Thyroid gland (tissue), 4 donors: ENCODE measurements around the gene ETV7. TPM values are rescaled to one million over a fixed set of nuclear protein-coding genes. Genes with fewer than 3 reads are reported as not detected.
"Not testable (repeated sequence)": the region's sequence is repeated elsewhere in the genome, so short reads cannot be mapped to it uniquely, and the experiment has no call there.

Source experiments
- DNase-seq, 2 donors: peaks; one replicate each; pipeline ENCODE4 v3.0.0-alpha.2; 2019
- H3K27ac ChIP-seq, 3 donors: fragments of 200-600 bp; sonication (generic); 1 replicate in 2 of 3; 2 replicates in 1 of 3; pipeline ENCODE4 v1.5.1; 2016 to 2019; ENCODE audit warnings: mild to moderate bottlenecking in 1 of 3, moderate library complexity in 1 of 3
- H3K27me3 ChIP-seq: fragments of 200-600 bp; sonication (generic); one replicate; pipeline ENCODE4 v1.5.1; 2019
- H3K36me3 ChIP-seq, 2 donors: fragments of 200-600 bp; sonication (generic); one replicate each; pipeline ENCODE4 v1.5.1; 2016 to 2019
- H3K4me1 ChIP-seq, 2 donors: fragments of 200-600 bp; sonication (generic); one replicate each; pipeline ENCODE4 v1.5.1; 2017 to 2019
- H3K4me3 ChIP-seq, 3 donors: fragments of 200-600 bp; sonication (generic); replicated peaks in 1 of 3; 1 replicate in 2 of 3; 2 replicates in 1 of 3; pipeline ENCODE4 v1.5.1; 2016; ENCODE audit warnings: mild to moderate bottlenecking in 1 of 3
- H3K9me3 ChIP-seq: fragments of 200-600 bp; sonication (generic); one replicate; pipeline ENCODE4 v1.5.1; 2017
- POLR2A ChIP-seq, 2 donors: fragments of 450-650 bp; IDR thresholded peaks; one replicate each; pipeline ENCODE4 v1.6.1; 2017; ENCODE audit warnings: antibody characterized with exemption in 2 of 2, mild to moderate bottlenecking in 2 of 2, moderate library complexity in 1 of 2
- WGBS, 2 donors: methylation state at CpG; one replicate each; pipeline ENCODE4 v1.1.5; 2017; 5-methylcytosine and 5-hydroxymethylcytosine counted together
- intact Hi-C: fragments of 100-400 bp; cut with DNase I; formaldehyde crosslinking; loops from one replicate; pipeline ENCODE4 v1.15.1; 2023
- total RNA-seq, 4 donors: library from RNA; depleted of rRNA; stranded (reverse); fragments of >200 nt; gene quantifications; one replicate each; pipeline ENCODE4 v1.2.3, GENCODE V29; 2016
- TF ChIP-seq, protein P1 (sequence below), 6 experiments: fragments of 200-600 bp in 3 of 6; fragments of 450-650 bp in 3 of 6; sonication (generic) in 3 of 6; IDR thresholded peaks; one replicate each; pipeline ENCODE4 v1.5.1; 2016 to 2019; ENCODE audit warnings: antibody characterized with exemption in 6 of 6, mild to moderate bottlenecking in 2 of 6, inconsistent platforms in 1 of 6, moderate library complexity in 1 of 6

ETV7 gene
- total RNA-seq, 4 donors from 2014 or later: 1.4 TPM; not detected in 3

GRCh38 chr6:36340306-36340617 lies 47.2 kb downstream of the ETV7 start:
- Histone ChIP-seq H3K4me3 (no peak overlapping the region), H3K27me3 (no peaks in the 10 kb centered on the region), H3K27ac (no peak overlapping the region), H3K9me3 (no peaks in the 10 kb centered on the region), H3K36me3 (no peaks in the 10 kb centered on the region), H3K4me1 (peaks cover 5 to 6% of the 10 kb centered on the region in 2 donors)
- no peak for TF ChIP-seq POLR2A (IDR thresholded peaks at IDR 0.05)
- TF ChIP-seq, protein P1, sequence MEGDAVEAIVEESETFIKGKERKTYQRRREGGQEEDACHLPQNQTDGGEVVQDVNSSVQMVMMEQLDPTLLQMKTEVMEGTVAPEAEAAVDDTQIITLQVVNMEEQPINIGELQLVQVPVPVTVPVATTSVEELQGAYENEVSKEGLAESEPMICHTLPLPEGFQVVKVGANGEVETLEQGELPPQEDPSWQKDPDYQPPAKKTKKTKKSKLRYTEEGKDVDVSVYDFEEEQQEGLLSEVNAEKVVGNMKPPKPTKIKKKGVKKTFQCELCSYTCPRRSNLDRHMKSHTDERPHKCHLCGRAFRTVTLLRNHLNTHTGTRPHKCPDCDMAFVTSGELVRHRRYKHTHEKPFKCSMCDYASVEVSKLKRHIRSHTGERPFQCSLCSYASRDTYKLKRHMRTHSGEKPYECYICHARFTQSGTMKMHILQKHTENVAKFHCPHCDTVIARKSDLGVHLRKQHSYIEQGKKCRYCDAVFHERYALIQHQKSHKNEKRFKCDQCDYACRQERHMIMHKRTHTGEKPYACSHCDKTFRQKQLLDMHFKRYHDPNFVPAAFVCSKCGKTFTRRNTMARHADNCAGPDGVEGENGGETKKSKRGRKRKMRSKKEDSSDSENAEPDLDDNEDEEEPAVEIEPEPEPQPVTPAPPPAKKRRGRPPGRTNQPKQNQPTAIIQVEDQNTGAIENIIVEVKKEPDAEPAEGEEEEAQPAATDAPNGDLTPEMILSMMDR (IDR thresholded peaks at IDR 0.05): no peak
- DNase-seq: no peak
- WGBS, 2 donors: 61 to 64% methylated on average over 12 of the region's 12 CpGs
- intact Hi-C loops: no loop called here

GRCh38 chr6:36339146-36339545 lies 48.3 kb downstream of the ETV7 start:
- H3K27me3 ChIP-seq: no peaks in the 10 kb centered on the region
- no peaks in the 10 kb centered on the region for H3K36me3 ChIP-seq
- H3K27ac ChIP-seq: no peak overlapping the region
- no peak for DNase-seq
- WGBS, 2 donors: 83 to 89% methylated on average over 12 of the region's 12 CpGs
- no peak overlapping the region for H3K4me3 ChIP-seq
- peaks cover 5 to 6% of the 10 kb centered on the region in 2 donors for H3K4me1 ChIP-seq
- no peaks in the 10 kb centered on the region for H3K9me3 ChIP-seq
- no peak for TF ChIP-seq POLR2A (IDR thresholded peaks at IDR 0.05)
- TF ChIP-seq, protein P1 (IDR thresholded peaks at IDR 0.05): no peak
- intact Hi-C loops: no loop called here

- 0 to 88% methylated on average over 1 of the region's 1 CpG for WGBS, 2 donors
- not testable (repeated sequence) for H3K27ac ChIP-seq
Observed at GRCh38 chr6:36338223-36338622, 49.2 kb downstream of the ETV7 start.

GRCh38 chr6:36337814-36338213 lies 49.7 kb downstream of the ETV7 start:
- H3K27ac ChIP-seq: no peak overlapping the region
- 96 to 100% methylated on average over 1 of the region's 1 CpG for WGBS, 2 donors
- TF ChIP-seq, protein P1 (IDR thresholded peaks at IDR 0.05): no peak
- no peak for TF ChIP-seq POLR2A (IDR thresholded peaks at IDR 0.05)
- no peak overlapping the region for H3K4me3 ChIP-seq
- no peak for DNase-seq
- H3K9me3 ChIP-seq: no peaks in the 10 kb centered on the region
- no peaks in the 10 kb centered on the region for H3K36me3 ChIP-seq
- intact Hi-C loops: no loop called here
- peaks cover 5 to 6% of the 10 kb centered on the region in 2 donors for H3K4me1 ChIP-seq
- H3K27me3 ChIP-seq: no peaks in the 10 kb centered on the region

More at GRCh38 chr6:36338223-36338622, 49.2 kb downstream of the ETV7 start:
- DNase-seq, H3K36me3 ChIP-seq, H3K9me3 ChIP-seq, intact Hi-C loops, H3K27me3 ChIP-seq, H3K4me3 ChIP-seq, H3K4me1 ChIP-seq: not testable (repeated sequence)

GRCh38 chr6:36336779-36337241 lies 50.7 kb downstream of the ETV7 start, which contains the start of gene BNIP5:
Gene BNIP5, minus strand, starts transcription at chr6:36336888. Its CDS starts 6,198 bp downstream, at chr6:36330690.
- whole genome bisulfite sequencing, 2 donors: 77 to 79% methylated on average over 3 of the region's 3 CpGs

More at GRCh38 chr6:36336779-36337241, 50.7 kb downstream of the ETV7 start, which contains the start of gene BNIP5:
- no peaks in the 10 kb centered on the region for H3K36me3 ChIP-seq
- H3K4me3 ChIP-seq: no peak within 1 kb of the TSS
- no peaks in the 10 kb centered on the region for H3K27me3 ChIP-seq
- intact Hi-C loops: no loop called here
- TF ChIP-seq, protein P1 (IDR thresholded peaks at IDR 0.05): no peak
- TF ChIP-seq POLR2A (IDR thresholded peaks at IDR 0.05): no peak
- H3K9me3 ChIP-seq: no peaks in the 10 kb centered on the region
- DNase-seq: no peak
- no peak within 1 kb of the TSS for H3K27ac ChIP-seq
- peaks cover 5 to 6% of the 10 kb centered on the region in 2 donors for H3K4me1 ChIP-seq
